GM12864 (cell line): Measurements from ENCODE around the gene GPR157.
"Not testable (repeated sequence)": the region's sequence is repeated elsewhere in the genome, so short reads cannot be mapped to it uniquely, and the experiment has no call there.

Experiments
- DNase-seq: peaks from one replicate; pipeline ENCODE4 v3.0.0-alpha.2; 2011; ENCODE audit warnings: low read depth
- H3K4me3 ChIP-seq: 2 replicates; pipeline ENCODE4 v1.5.1; 2011; ENCODE audit warnings: mild to moderate bottlenecking, low read depth, low read length, control low read depth
- CTCF ChIP-seq: IDR thresholded peaks from 2 replicates; pipeline ENCODE4 v1.5.1; 2011; ENCODE audit warnings: low read depth, mild to moderate bottlenecking, moderate library complexity, low read length, control low read depth, inconsistent platforms; ENCODE audit errors: missing control alignments

The GPR157 gene

GRCh38 chr1:9146156-9146555 lies 17.3 kb upstream of the GPR157 start:
- H3K4me3 ChIP-seq, result no peak overlapping the region
- DNase-seq, result no peak
- TF ChIP-seq CTCF, result no peak

GRCh38 chr1:9145714-9146113 lies 16.8 kb upstream of the GPR157 start:
- no peak for TF ChIP-seq CTCF
- DNase-seq, result no peak
- no peak overlapping the region for H3K4me3 ChIP-seq

- TF ChIP-seq CTCF, result no peak
- DNase-seq, result no peak
- H3K4me3 ChIP-seq, result no peak overlapping the region
Measured at GRCh38 chr1:9145021-9145668, 16.2 kb upstream of the GPR157 start.

- DNase-seq, H3K4me3 ChIP-seq: not testable (repeated sequence)
Measured at GRCh38 chr1:9144494-9144893, 15.6 kb upstream of the GPR157 start.

- H3K4me3 ChIP-seq, result no peak overlapping the region
- no peak for TF ChIP-seq CTCF
- no peak for DNase-seq
Measured at GRCh38 chr1:9143250-9143649, 14.3 kb upstream of the GPR157 start.

GRCh38 chr1:9139930-9140329 lies 11.0 kb upstream of the GPR157 start:
- no peak overlapping the region for H3K4me3 ChIP-seq
- no peak for DNase-seq
- TF ChIP-seq CTCF, result no peak

- no peak for TF ChIP-seq CTCF
- no peak overlapping the region for H3K4me3 ChIP-seq
- DNase-seq, result no peak
Measured at GRCh38 chr1:9136932-9137331, 8.0 kb upstream of the GPR157 start.
